SK-N-MC (cell line): ENCODE measurements around the gene TXNIP.

Experiments
- EZH2 ChIP-seq: fragments of 200-600 bp; sonication (generic); IDR thresholded peaks from one replicate; pipeline ENCODE4 v1.6.1; 2017; ENCODE audit warnings: antibody characterized with exemption
- POLR2AphosphoS5 ChIP-seq: IDR thresholded peaks from 2 replicates; pipeline ENCODE4 v1.6.1; 2012; ENCODE audit warnings: mild to moderate bottlenecking, low read depth, low read length, borderline replicate concordance

DNA sequence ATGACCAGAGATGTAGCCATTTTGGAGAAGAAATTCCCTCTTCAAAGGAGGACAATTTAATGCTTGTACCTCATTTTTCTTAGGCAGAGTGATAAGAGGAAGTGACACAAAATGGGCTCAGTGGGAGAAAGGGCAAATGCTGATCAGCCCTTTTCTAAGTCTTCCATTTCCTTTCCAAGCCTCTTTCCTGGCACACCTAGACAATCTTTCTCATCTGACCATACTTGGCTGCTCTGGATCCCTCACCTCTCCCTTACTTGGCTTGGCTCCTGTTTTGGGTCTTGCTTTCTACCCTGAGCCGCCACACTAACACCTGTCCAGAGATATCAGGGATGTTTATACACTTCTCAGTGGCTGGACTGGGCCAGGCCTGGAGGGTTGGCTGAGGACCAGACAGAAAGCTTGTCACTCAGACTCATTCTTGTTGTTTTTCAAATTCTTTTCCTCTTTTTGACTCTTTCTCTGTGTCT lies 13.1 kb downstream of the TXNIP start:
- TF ChIP-seq POLR2AphosphoS5: no peak
- no peak for TF ChIP-seq EZH2
